G401.6 (cell line): ENCODE measurements around the gene DACT2.

Experiments
- FAIRE-seq: peaks from 2 replicates; lab custom pipeline; 2012; peaks lifted over from hg19 to GRCh38; lab: Jason Lieb, UNC

DACT2 gene

GRCh38 chr6:168349718-168350210 lies 30.2 kb upstream of the DACT2 start:
- no peak for FAIRE-seq

DNA sequence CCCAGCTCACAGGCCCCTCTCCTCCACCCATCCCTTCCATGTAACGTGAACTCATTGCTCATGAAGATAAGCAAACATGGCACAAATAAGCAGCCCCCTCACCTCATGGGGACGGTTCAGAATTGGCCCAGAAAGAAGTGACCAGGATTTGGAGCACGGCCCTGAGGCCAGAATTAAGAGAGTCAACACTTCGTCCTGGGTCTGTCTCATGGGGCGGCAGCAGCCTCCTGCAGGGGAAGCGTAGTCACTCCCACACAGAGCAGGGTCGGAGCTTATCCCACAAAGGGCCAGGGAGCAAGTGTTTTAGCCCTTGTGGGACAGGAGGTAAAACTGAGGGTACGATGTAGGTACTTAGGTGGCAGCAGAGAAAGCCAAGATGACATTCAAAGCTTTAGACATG lies 28.6 kb upstream of the DACT2 start:
- FAIRE-seq: no peak

- no peak for FAIRE-seq
Measured at GRCh38 chr6:168347615-168348014, 28.0 kb upstream of the DACT2 start.

- no peak for FAIRE-seq
Measured at GRCh38 chr6:168347053-168347452, 27.5 kb upstream of the DACT2 start.

DNA sequence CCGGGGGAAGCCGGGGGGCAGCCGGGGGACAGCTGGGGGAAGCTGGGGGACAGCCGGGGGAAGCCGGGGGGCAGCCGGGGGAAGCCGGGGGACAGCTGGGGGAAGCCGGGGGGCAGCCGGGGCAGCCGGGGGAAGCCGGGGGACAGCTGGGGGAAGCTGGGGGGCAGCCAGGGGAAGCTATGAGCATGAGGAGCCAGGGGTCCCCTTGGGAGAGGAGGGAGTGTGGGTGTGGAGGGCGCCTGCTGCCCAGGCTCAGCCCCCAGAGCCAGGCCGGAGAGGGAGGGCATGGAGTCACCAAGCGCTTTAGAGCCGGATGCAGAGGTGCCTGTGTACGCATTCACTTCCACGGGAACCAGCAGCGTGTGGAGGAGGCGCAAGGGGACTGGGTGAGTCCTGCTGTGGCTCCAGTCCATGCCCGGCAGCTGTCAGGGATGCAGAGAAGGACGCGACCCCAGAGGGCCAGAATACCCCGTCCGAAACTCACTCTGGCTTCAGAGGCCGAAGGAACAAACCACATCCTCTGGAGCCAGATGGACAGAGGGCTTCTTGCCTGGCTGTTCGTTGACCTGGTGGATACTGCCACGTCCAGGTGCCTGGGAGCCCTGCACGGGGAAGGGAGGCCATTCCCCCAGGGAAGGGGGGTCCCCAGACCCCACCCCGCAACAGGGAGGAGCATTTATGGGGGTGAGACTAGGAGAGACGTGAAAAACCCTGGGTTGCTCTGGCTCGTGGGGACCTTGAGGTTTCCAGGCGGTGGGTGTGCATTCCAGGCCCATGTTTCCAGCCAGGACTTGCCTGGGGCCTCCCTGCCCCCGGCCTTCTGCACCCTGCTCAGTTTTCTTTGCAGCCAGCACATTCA lies 26.5 kb upstream of the DACT2 start:
- FAIRE-seq: no peak

DNA sequence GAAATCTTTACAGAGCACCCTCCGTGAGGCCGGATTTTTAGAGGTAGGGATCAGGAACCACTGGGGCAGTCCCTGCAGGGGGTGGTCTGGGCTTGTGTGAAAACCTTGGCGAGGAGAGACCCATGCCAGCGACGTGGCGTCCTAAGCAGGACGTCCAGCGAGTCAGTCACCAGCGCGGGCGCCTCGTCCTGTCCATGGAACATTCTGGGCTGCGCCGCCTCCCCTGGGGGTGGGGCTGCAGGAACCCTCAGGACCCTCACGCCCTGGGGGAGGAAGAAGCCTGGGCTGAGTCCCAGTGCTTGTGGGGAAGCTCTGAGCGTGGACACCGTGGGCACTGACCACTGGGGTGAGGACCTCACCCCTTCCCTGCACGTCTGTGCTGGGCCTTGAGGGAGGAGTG lies 25.7 kb upstream of the DACT2 start:
- FAIRE-seq: no peak

DNA sequence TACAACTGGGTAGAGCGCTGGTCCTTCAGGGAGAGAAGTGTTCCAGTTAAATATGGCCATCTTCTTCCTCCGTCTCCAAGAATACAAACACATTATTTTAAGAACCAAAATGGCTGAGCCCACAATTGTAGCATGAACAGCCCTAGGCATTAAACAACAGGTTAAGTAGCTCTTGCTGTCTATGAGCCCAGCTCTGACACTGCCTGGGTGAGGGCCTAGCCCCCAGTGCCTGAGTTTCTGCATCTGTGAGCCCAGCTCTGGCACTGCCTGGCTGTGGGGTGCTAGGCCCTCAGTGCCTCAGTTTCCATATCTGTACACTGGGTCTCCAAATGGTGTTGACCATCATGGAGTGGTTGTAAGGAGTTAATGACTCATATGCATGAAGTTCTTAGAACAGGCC lies 24.8 kb upstream of the DACT2 start:
- FAIRE-seq: no peak

GRCh38 chr6:168343239-168344150 lies 23.9 kb upstream of the DACT2 start:
- no peak for FAIRE-seq

- FAIRE-seq: no peak
Measured at GRCh38 chr6:168342636-168343035, 23.1 kb upstream of the DACT2 start.

DNA sequence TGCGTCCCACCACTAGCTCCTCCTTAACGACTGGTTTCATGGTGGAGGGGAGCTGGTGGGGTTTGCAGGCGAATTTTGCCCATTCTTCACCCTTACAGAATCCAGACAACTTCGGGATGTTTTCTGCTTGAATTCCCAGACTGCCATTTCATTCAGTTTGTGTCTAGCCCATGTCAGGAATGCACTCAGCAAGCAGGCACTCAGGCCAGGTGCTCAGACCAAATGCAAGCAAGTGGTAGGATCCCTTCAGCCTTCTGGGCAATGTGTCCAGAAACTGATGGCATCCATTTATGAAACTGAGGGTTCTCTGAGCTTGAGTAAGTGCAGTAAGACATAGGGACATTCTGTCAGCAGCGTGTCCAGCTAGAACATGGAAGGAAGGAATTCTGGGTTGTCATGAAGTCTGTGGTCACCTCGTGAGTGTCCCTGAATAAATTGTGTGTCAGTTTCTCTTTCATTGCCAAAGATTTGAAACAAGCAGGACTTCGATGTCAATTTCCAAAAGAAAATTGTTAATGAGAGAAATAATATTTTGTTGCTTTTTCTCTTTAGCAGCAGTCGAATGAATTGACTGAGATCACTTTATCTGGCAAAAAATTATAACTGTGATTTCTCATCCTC lies 21.8 kb upstream of the DACT2 start:
- no peak for FAIRE-seq

DNA sequence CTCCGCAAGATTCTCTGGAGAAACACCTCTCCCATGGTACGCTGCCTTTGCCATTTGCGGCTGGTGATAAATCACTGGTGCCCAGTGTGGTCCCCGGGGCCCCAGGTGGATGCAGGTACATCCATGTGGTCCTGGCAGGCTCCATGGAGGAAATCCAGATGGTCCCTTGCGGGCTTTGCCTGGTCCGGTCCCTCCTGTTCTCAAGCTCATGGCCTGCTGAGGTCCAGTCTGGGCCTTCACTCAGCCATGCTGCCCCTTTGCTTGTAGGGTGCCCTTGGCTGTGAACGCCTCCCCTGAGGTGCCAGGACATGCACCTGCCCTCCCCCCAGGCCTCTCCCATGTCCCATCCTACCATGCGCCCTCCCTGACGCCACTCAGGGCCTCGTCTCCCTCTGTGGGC lies 21.2 kb upstream of the DACT2 start:
- FAIRE-seq: no peak

GRCh38 chr6:168338777-168339176 lies 19.2 kb upstream of the DACT2 start:
- no peak for FAIRE-seq

DNA sequence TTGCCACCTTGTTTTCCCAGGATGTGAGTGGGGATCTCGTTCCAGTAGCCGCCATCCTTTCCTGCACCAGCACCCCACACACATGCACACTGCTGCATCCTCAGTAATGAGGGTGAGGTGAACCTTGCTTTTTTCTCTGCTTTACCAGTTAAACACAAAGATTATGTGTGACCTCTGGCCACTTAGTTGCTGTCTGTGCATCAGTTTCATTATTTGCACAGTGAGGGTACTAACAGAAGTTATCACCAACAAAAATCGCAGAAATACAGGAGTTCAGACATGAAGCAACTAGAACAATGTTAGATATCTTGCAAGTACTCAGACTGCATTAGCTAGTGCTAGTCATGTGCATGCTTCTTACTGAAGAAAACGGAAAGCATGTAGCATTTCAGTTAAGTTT lies 17.4 kb upstream of the DACT2 start:
- FAIRE-seq: no peak

- FAIRE-seq: no peak
Measured at GRCh38 chr6:168333989-168334388, 14.4 kb upstream of the DACT2 start.

DNA sequence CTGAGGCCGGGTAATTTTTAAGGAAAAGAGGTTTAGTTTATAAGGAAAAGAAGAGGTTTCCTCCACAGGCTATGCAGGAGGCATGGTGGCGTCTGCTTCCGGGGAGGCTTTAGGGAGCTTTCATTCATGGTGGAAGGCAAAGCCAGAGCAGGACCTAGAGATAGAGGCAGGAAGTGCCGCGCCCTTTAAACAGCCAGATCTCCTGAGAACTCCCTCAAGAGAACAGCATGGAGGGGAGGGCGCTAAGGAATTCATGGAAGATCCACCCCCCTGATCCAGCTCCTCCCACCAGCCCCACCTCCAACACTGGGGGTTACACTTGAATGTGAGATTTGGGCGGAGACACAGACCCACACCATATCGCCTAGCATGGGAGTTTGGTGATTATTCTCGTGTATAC lies 13.9 kb upstream of the DACT2 start:
- no peak for FAIRE-seq

DNA sequence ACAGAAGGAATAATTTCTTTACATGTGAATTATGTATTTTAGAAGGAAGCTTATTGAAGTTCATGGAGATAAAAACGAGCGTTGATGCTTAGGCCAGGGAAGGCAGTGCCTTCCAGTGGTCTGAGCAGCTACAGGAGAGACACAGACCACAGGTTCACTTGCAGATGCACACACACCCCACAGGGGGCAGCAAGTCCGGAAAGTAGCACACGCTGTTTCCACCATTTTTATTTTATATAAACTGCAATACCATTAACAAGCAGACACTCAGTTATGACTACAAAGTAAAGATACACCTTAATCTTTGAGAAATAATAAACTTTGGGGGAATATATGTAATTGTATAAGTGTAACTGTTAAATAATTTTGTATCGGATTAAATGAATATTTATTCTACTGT lies 13.5 kb upstream of the DACT2 start:
- no peak for FAIRE-seq

DNA sequence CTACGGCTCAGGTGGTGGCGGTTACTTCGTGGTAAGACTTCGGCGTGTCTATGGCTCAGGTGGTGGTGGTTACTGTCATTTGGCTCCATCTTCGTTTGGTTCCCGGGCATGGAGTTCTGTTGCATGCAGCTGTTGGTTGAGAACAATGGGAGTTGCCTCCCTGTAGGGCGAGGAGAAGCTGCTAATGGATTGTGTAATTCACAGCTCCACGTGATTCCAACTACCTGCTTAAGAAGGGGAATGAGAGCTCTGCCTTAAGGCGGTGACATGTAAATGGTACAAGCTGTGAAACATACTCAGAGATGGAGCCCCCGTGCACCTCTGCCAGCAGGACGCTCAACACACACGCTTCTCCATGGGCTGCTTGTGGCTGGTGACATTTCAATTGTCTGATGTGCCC lies 12.4 kb upstream of the DACT2 start:
- FAIRE-seq: no peak

DNA sequence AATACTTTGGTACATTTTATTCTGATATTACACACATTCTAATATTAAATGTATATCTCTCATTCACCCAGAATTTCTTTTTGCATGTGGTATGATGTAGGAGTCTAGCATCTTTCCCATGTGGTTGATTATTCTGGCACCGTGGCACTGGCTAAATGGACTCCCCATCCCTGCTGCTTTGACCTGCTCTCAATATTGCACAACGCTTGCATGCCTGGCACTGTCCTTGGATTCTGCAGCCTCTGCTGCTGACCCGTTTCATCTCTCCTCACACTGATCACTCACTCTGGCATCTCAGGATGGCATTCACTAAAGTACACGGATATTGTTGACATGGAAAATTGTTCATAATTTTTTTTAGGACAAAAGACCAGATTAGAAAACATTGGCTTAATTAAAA lies 11.5 kb upstream of the DACT2 start:
- no peak for FAIRE-seq

GRCh38 chr6:168330403-168330802 lies 10.8 kb upstream of the DACT2 start:
- FAIRE-seq: no peak

DNA sequence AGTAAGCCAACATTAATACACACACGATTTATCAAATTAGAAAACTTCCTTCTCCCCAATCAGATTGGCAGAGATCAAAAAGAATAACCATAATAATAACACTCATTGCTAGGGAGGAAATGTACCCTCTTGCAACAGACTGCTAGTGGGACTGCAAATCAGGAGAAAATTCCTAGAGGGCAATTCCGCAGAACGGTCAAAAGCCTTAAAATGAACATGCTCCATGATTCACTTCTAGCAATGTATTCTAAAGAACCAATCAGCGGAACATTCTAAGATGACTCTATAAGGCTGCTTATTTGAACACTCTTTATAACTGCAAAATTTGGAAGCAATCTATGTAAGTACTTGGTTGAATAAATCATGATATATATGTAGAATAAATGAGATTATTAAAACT lies 8.5 kb upstream of the DACT2 start:
- no peak for FAIRE-seq

DNA sequence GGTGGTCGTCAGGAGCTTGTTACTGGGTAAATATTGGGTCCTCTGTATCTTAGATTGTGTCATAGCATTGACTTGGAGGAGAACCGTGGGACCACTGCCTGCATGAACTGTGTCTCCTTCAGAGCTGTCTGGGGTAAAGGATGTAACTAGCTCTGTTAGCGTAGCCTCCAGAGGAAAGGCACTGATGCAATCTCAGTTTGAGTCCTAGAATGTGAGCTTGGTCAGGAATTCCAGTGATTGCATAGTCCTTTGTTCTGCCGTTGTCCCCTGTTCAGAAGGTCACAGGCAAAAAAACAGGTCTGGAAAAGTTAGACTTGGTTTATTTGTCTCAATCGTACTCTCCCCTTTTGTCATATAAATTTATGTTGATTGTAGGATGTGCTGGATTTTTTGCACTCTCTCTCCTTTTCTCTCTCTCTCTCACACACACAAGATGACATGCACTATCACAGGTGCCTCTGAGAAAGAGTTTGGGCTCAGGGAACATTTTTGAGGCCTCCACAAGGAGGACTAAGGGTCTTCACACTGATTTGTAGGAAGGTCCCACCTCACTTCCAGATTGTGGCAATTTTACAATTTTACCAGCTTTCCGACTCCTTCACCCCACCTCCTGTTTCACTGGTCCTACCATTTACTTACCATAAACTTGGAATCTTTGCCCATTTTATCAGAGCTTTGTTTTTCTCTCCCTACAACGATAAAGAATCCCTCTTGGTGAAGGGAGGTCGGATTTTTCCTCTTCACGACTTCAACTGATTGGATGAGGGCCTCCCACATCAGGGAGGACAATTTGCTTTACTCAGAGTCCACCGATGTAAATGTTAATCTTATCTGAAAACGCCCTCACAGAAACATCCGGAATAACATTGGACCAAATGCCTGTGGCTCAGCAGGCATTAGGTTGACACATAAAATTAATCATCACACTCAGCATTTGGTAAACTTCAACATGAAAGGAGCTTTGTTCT lies 7.0 kb upstream of the DACT2 start:
- no peak for FAIRE-seq

- no peak for FAIRE-seq
Measured at GRCh38 chr6:168322966-168323365, 3.4 kb upstream of the DACT2 start.
